Measurements from ENCODE around the gene KIFC1. TPM values are rescaled to one million over a fixed set of nuclear protein-coding genes. Genes with fewer than 3 reads are reported as not detected.
"Not testable (repeated sequence)": the region's sequence is repeated elsewhere in the genome, so short reads cannot be mapped to it uniquely, and the experiment has no call there.

KIFC1 gene
- total RNA-seq, 1 experiment from 2014 or later = 97.6 TPM

DNA sequence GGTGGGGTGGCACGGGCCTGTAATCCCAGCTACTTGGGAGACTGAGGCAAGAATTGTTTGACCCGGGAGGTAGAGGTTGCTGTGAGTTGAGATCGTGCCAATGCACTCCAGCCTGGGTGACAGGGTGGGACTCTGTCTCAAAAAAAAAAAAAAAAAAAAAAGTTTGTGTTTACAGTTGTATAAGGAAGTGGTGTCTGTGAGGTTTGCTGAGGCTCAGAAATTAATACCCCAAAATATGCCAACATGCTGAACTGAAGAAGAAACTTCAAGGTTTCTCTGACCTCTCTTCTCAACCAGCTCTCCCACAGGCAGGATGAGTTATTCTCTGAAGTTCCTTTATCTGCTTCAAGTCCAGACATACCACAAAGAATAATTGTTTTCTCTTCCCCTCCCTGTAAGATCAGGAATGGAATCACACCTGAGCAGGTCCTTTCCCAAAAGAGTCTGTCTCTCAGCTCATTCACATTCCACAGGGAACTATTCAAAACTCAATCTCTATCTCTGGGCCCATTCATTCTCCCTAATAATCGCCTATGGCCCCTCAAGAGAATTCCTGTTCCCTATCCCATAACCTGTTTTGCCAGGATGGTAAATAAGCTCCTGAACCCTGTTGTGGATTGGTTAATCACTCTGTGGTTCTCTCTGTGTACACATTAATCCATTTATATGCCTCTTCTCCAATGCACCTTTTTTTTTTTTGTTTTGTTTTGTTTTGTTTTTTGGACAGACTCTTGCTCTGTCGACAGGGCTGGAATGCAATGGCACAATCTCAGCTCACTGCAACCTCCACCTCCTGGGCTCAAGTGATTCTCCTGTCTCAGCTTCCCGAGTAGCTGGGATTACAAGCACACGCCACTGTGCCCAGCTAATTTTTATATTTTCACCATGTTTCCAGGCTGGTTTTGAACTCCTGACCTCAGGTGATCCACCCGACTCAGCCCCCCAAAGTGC lies 17.4 kb upstream of the KIFC1 start:
- DNase-seq (ENCODE audit: low read depth) = no peak

DNA sequence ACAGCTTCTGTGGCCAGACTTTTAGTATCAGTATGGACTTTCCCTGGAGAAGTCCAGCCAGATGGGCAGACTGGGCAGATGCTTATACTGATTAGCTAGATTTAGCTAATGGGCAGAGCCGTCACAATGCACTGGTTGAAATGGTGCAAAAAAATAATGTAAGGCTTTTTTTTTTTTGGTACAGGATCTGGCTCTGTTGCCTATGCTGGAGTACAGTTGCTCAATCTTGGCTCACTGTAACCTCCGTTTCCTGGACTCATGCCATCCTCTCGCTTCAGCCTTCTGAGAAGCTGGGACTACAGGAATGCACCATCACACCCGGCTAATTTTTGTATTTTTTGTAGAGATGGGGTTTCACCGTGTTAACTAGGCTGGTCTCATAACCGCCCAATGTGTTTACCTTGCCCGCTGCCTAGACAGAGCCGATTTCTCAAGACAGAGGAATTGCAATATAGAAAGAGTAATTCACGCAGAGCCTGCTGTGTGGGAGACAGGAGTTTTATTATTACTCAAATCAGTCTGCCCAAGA lies 16.4 kb upstream of the KIFC1 start:
- DNase-seq (ENCODE audit: low read depth) = peak; percentile 78

DNA sequence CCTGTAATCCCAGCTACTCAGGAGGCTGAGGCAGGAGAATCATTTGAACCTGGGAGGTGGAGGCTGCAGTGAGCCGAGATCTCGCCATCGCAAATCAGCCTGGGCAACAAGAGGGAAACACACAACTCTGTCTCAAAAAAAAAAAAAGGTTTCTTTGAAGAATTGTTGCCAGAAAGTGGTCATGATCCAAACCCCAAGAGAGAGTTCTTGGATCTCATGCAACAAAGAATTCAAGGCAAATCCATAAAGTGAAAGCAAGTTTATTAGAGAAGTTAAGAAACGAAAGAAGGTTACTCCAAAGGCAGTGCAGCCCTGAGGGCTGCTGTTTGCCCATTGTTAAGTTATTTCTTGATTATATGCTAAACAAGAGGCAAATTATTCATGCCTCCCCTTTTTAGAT lies 14.5 kb upstream of the KIFC1 start:
- no peak for DNase-seq (ENCODE audit: low read depth)

GRCh38 chr6:33379184-33379583 lies 12.4 kb upstream of the KIFC1 start:
- not testable (repeated sequence) for DNase-seq (ENCODE audit: low read depth)

GRCh38 chr6:33380272-33380981 lies 11.2 kb upstream of the KIFC1 start:
- DNase-seq (ENCODE audit: low read depth) = no peak

GRCh38 chr6:33383427-33384185 lies 8.0 kb upstream of the KIFC1 start:
- no peak for DNase-seq (ENCODE audit: low read depth)

DNA sequence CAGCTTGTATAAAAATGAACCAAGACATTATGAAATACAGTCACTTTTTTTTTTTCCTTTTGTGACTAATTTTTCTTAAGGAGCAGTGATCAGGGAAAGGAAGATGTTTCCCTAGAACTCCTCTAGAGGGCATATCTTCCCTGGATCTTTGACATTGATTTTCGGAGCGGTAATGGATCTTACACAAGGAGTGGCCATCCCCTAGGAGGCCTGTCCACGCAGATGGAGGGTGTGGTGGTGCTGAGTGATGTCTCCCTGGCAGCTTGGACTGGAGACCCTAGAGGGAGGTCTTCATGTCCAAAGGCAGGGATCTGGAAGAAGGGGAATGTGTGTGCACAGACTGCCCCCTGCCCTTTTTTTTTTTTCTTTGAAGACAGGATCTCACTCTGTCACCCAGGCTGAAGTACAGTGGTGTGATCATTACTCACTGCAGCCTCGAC lies 7.0 kb upstream of the KIFC1 start:
- peak; percentile 70 for DNase-seq (ENCODE audit: low read depth)

GRCh38 chr6:33390173-33390572 lies 1.4 kb upstream of the KIFC1 start:
- DNase-seq (ENCODE audit: low read depth) = no peak

GRCh38 chr6:33390767-33391277 lies 801 bp upstream of the KIFC1 start:
- DNase-seq (ENCODE audit: low read depth) = no peak

- DNase-seq (ENCODE audit: low read depth) = peak; percentile 52
Observed at GRCh38 chr6:33391922-33392594, 435 bp downstream of the KIFC1 start.

DNA sequence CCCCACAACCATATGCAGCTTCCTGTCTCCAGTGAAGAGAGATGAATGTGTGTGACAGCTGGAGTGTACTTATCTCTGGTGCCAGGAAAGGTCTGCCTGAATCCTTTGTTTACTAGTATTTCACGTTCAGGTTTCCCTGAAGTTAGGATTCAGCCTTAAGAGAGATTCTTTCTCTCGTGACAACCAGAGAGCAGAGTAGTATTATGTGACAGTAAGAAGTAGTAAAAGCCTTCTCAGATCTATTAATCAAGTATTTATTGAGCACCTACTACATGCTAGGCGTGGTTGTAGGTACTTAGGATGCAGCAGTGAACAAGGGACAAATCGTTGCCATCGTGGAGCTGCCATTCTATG lies 949 bp downstream of the KIFC1 start:
- peak; percentile 56 for DNase-seq (ENCODE audit: low read depth)

- no peak for DNase-seq (ENCODE audit: low read depth)
Observed at GRCh38 chr6:33392979-33393378, 1.4 kb downstream of the KIFC1 start.

DNA sequence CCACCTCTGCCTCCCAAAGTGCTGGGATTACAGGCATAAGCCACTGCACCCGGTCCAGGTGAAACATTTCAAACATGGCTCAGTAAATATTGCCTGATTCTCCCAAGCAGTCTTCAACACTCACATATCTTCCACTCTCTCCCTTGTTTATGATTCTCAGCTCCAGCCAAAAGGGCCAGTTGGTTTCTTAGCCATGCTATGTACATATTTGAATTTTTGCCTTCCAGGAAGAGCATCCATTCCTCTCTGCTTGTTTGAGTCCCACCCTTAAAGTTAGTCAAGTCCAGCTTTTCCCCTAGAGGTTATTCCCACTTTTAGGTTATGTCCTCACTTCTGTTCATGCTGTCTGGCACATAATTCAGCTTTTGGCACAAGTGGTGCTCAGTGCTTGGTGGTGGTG lies 5.9 kb downstream of the KIFC1 start:
- DNase-seq (ENCODE audit: low read depth) = no peak

- not testable (repeated sequence) for DNase-seq (ENCODE audit: low read depth)
Observed at GRCh38 chr6:33398601-33399000, 7.0 kb downstream of the KIFC1 start.

GRCh38 chr6:33399881-33400280 lies 8.3 kb downstream of the KIFC1 start:
- not testable (repeated sequence) for DNase-seq (ENCODE audit: low read depth)

DNA sequence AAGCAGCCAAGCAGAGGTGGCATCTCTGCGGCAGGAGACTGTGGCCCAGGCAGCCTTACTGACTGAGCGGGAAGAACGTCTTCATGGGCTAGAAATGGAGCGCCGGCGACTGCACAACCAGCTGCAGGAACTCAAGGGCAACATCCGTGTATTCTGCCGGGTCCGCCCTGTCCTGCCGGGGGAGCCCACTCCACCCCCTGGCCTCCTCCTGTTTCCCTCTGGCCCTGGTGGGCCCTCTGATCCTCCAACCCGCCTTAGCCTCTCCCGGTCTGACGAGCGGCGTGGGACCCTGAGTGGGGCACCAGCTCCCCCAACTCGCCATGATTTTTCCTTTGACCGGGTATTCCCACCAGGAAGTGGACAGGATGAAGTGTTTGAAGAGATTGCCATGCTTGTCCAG lies 13.3 kb downstream of the KIFC1 start:
- no peak for DNase-seq (ENCODE audit: low read depth)

GRCh38 chr6:33405386-33405940 lies 13.8 kb downstream of the KIFC1 start:
- DNase-seq (ENCODE audit: low read depth) = no peak

- DNase-seq (ENCODE audit: low read depth) = no peak
Observed at GRCh38 chr6:33406126-33406525, 14.5 kb downstream of the KIFC1 start.

DNA sequence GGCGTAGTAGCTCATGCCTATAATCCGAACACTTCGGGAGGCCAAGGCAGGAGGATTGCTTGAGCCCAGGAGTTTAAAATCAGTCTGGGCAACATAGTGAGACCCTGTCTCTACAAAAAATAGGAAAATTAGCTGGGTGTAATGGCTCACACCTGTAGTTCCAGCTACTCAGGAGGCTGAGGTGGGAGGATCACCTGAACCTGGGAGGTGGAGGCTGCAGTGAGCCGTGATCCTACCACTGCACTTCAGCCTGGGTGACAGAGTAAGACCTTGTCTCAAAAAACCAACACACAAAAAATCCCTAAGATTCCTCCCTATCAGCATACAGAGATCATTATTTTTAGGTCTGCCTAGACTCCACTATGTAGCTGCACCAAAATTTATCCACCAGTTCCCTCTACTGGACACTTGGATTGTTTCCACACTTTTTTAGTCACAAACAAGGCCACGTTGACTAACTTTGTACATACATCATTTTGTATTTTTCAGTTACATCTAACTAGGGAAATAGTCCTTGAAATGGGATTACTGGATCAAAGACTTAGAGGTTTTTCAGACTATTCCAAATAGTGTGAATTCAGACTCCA lies 15.6 kb downstream of the KIFC1 start:
- DNase-seq (ENCODE audit: low read depth) = peak; percentile 52

DNA sequence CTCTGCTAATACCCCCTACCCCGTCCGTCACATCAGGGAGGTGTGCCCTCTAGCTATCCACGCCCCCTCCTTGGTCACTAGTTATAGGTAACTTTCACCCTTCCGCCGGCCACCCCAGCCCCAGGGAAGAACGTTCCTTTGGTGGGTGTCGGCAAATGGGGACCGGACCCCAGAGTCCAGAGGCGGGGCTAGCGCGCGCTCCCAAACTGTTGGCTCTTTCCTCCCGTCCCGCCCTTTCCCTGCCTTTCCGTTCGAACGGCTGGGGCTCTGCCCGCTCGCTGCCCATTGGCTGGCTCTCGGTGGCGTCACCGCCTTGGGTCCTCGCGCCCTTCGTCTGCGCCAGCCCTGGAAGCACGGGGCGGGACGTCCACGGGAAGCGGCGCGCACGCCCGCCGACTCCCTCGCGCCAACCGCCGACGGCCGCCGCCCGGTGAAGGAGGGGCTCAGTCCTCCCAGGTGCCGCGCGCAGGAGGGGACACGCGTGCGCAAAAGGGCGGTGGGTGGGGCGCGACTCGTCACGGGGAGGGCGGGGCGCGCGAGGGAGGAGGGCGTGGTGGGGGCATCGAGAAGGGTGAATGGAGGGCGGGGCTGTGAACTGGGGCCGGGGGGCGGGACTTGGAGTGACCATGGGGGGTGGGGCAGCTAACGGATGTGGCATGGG lies 18.6 kb downstream of the KIFC1 start:
- DNase-seq (ENCODE audit: low read depth) = peak; percentile 97

Data from LHCN-M2 (cell line).